GM21737 (cell line): ENCODE results near the gene ATPAF1.
"Not testable (repeated sequence)": the region's sequence is repeated elsewhere in the genome, so short reads cannot be mapped to it uniquely, and the experiment has no call there.

Source experiments
- ATAC-seq: cut with Tn5 transposase; IDR thresholded peaks from one replicate; pipeline ENCODE4 v1.9.1; 2021; ENCODE audit warnings: mild to moderate bottlenecking, moderate library complexity; ENCODE audit not compliant: unreplicated experiment

Gene ATPAF1, protein sequence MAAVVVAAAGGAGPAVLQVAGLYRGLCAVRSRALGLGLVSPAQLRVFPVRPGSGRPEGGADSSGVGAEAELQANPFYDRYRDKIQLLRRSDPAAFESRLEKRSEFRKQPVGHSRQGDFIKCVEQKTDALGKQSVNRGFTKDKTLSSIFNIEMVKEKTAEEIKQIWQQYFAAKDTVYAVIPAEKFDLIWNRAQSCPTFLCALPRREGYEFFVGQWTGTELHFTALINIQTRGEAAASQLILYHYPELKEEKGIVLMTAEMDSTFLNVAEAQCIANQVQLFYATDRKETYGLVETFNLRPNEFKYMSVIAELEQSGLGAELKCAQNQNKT

DNA sequence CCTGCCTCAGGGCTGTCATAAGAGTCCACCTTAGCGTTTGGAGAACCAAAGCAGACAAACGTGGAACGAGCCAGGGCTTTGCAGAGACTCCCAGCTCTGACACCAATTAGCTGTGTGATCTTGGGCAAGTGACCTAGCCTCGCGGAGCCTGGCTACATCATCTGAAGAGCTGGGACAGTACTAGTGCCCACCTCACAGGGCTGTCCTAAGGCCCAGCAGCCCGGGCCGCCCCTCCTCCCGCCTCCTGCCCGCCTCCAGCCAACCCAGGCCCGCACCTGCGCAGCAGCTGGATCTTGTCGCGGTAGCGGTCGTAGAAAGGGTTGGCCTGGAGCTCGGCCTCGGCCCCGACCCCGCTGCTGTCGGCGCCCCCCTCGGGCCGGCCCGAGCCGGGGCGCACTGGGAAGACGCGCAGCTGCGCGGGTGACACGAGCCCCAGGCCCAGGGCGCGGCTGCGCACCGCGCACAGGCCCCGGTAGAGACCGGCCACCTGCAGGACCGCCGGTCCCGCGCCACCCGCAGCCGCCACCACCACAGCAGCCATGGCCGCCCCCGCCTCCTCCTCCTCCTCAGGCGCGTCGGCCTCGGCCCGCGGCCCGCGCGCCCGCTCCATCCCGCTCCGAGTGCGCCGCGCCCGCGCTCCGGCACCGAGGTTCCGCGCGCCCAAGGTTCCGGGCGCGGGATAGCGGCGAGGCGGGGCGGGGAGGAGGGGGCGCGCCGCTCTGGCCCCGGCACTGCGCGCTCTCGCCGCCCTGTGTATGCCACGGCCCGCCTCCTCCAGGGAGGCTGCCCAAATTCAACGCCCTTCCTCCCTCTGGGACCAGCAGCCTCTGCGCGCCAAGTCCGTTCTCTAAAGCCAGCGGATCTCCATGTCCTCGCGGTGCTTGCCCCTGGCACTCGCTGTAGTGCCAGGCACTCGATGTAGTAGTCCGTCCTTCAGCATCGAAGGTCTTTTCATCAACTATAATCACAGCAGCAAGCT, at the start of gene ATPAF1:
ATPAF1 (minus strand) TSS at position 583 of the 979 bp plus-strand sequence; CDS start at position 541, 42 bp downstream.
- peak; percentile 81 for ATAC-seq

GRCh38 chr1:46717654-46718053, 49.5 kb upstream of the ATPAF1 start:
- ATAC-seq, result no peak

DNA sequence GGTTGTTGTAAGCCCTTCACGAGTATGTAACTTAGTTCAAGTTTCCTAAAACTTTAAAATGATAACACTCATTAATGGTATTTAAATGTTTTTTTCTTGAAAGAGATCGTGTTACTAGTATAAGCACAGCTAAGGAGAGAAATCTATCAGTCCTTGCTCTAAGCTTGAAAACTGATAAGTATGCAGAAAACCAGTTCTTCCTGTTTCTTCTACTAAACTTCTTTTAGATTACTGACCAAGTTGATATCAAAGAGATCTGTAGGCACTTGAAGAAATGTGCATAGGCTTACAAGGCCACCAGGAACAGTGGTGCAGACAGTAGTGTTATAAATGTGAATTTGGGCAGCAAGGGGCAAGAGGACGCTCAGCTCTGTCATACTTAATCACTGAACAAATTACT, 46.8 kb upstream of the ATPAF1 start:
- no peak for ATAC-seq

GRCh38 chr1:46708121-46708520, 40.0 kb upstream of the ATPAF1 start:
- no peak for ATAC-seq

DNA sequence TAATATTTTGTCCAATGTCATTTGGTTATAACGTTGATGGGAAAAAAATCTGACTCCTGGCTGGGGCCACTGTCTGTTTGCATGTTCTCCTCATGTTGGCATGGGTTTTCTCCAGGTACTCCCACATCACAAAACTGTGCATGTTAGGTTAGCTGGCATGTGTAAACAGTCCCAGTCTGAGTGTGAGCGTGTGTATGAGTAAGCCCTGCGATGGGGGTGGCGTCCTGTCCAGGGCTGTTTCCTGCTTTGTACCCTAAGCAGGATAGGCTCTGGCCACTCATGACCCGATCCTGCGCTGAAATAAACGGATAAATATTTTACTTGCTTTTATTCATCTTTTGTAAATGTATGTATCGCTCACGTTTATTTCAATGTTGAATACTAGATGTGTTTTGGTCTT, 37.2 kb upstream of the ATPAF1 start:
- ATAC-seq, result no peak

- no peak for ATAC-seq
These were observed 35.9 kb upstream of the ATPAF1 start for GRCh38 chr1:46703927-46704641.

- no peak for ATAC-seq
These were observed 31.5 kb upstream of the ATPAF1 start for GRCh38 chr1:46699666-46700065.

DNA sequence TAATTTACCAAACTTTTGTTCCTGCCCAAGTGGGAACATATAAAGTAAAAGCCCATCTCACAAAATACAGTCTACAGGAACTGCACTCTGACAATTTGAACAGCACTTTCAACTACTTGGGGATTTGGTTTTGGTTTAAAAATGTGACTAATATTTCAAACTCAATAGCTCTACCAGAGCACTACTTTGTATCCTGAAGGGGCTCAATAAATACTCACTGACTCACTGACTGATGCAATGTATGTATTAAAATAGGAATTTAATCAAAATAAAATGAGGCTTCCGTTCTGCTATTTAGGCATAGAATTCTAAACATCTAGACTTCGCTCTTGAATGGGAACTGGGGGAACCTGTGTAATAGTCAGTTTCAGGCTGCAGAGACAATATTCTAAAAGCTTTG, 28.9 kb upstream of the ATPAF1 start:
- no peak for ATAC-seq

GRCh38 chr1:46694676-46695075, 26.5 kb upstream of the ATPAF1 start:
- ATAC-seq, result not testable (repeated sequence)

- no peak for ATAC-seq
These were observed 24.9 kb upstream of the ATPAF1 start for GRCh38 chr1:46692811-46693770.

- ATAC-seq, result no peak
These were observed 24.0 kb upstream of the ATPAF1 start for GRCh38 chr1:46691997-46692790.

GRCh38 chr1:46690931-46691421, 22.8 kb upstream of the ATPAF1 start:
- ATAC-seq, result no peak

- no peak for ATAC-seq
These were observed 21.7 kb upstream of the ATPAF1 start for GRCh38 chr1:46689897-46690296.

DNA sequence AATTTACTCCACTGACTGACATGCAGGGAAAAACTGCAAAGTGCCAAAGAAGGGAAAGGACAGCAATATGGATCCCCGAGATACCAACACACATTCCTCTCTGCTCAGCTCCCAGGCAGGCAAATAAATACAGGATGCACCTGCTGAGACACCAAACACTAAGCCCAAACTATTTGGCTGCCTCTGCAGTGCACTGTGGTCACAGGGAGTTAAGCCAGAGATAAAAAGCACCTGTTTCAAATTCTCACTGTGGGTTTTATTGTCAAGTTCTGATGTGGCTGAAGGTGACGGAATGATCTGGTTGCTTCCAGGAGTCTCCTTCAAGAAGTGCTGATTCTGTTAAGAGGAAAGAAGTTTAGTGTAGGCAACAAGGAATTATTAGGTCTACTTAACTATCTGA, 21.2 kb upstream of the ATPAF1 start:
- ATAC-seq, result no peak

DNA sequence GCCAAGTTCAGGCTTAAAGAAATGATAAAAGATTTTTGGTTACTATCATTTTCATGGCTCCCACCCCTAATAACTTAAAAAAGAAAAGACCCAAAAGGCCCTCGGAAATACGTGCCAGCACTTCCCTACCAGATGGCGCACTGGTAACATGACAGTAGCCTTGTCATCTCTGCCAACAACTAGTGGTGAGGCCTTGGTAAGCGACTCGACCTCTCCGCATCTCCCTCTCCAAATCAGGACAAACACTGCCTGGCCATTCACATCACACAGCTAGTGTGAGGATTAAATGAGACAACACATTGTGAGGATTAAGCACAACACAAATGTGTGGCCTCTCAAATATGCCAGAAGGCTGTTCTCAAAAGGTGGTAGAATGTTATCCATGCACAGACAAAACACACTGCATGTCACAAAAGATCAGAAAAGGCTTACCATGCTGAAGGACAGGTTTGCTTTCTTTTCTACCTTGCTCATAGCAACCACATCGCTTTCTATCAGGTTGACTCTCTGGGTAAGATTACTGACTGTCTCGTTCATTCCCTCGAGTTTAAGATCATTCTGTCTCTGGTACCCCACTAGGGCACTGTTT, 19.9 kb upstream of the ATPAF1 start:
- no peak for ATAC-seq

DNA sequence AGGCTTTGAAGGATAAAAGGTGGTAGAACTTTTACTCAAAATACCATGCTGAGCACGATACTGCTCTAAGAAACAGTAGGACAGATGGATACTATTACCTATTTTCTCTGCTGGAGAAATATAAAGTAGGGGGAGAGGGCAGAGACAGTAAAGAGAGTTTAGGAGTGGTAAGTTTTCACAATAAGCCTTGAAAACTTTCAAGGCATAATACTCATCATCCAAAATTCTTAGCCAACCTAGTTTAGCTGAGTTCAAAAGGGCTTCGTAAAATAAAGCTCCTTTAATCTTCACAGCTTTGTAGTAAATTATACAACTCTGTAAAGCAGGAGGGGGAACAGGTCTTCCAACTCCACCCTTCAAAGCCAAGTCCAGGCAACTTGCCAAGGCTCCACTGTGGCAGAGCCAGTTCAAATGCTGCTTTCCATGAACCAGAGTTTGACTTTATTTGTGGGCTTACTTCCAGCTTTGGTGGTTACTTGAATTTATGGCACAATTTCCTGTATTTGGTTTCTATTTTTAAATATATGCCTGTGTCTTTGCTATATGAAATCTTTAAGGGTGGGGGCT, 19.0 kb upstream of the ATPAF1 start:
- ATAC-seq, result no peak

GRCh38 chr1:46686255-46686654, 18.1 kb upstream of the ATPAF1 start:
- no peak for ATAC-seq

DNA sequence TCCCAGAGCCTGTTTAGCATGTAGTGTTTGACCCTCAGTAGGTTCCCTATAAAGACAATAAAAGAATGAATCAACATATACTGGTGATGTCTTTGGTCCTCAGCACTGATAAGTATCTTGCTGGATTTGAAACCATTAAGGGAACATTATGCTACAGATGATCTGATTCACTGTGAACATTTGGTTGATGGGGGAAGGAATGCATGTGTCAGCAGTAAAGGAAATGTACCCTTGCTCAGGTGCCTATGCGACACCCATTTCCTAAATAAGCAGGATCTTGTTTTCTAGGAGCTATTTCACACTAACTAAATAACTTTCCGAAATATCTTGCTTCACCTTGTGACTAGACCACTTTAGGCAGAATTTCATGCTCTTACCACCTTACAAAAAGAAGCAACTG, 16.5 kb upstream of the ATPAF1 start:
- ATAC-seq, result no peak
